SJSA1 (cell line): ENCODE results near the gene ETNK1. TPM values are rescaled to one million over a fixed set of nuclear protein-coding genes. Genes with fewer than 3 reads are reported as not detected.

ENCODE experiments used
- DNase-seq, 2 experiments: peaks; one replicate each; pipeline ENCODE4 v3.0.0-alpha.2; 2015 to 2020; ENCODE audit warnings: low spot score in 2 of 2, low read depth in 1 of 2
- H3K27ac ChIP-seq: fragments of 250-450 bp; sonication (Bioruptor Pico); 2 replicates; pipeline ENCODE4 v1.5.1; 2020; ENCODE audit warnings: mild to moderate bottlenecking, moderate library complexity
- H3K27me3 ChIP-seq: fragments of 250-450 bp; sonication (Bioruptor Pico); replicated peaks from 2 replicates; pipeline ENCODE4 v1.5.1; 2020; ENCODE audit warnings: mild to moderate bottlenecking, moderate library complexity
- H3K36me3 ChIP-seq: fragments of 250-450 bp; sonication (Bioruptor Pico); 2 replicates; pipeline ENCODE4 v1.5.1; 2020; ENCODE audit warnings: mild to moderate bottlenecking
- H3K4me1 ChIP-seq: fragments of 250-450 bp; sonication (Bioruptor Pico); replicated peaks from 2 replicates; pipeline ENCODE4 v1.6.1; 2021; ENCODE audit warnings: mild to moderate bottlenecking
- H3K4me3 ChIP-seq: fragments of 250-450 bp; sonication (Bioruptor Pico); 2 replicates; pipeline ENCODE4 v1.5.1; 2020; ENCODE audit warnings: mild to moderate bottlenecking
- H3K9me3 ChIP-seq: fragments of 250-450 bp; sonication (Bioruptor Pico); replicated peaks from 2 replicates; pipeline ENCODE4 v1.5.1; 2020; ENCODE audit warnings: mild to moderate bottlenecking
- total RNA-seq: library from RNA; depleted of rRNA; stranded (reverse); fragments of >200 nt; shearing (Covaris generic); gene quantifications from 2 replicates; pipeline ENCODE4 v1.2.3, GENCODE V29; 2014

The ETNK1 gene
- total RNA-seq, 1 experiment from 2014 or later, result 24.5 TPM

- Histone ChIP-seq H3K27ac (no peak overlapping the region), H3K4me1 (peaks cover 5% of the 10 kb centered on the region; the same call in 1 of the 2 replicates), H3K27me3 (no peaks in the 10 kb centered on the region), H3K4me3 (no peak overlapping the region), H3K9me3 (no peaks in the 10 kb centered on the region), H3K36me3 (peaks cover 3% of the 10 kb centered on the region; the same call in 1 of the 2 replicates)
- no peak for DNase-seq
Observed at GRCh38 chr12:22653791-22654190, 28.8 kb downstream of the ETNK1 start.

GRCh38 chr12:22656376-22656775 is 31.4 kb downstream of the ETNK1 start:
- H3K27me3 ChIP-seq, result no peaks in the 10 kb centered on the region
- no peak overlapping the region for H3K4me3 ChIP-seq
- peaks cover 6% of the 10 kb centered on the region for H3K36me3 ChIP-seq

GRCh38 chr12:22656831-22657230 is 31.9 kb downstream of the ETNK1 start:
- no peak overlapping the region for H3K4me3 ChIP-seq
- peaks cover 6% of the 10 kb centered on the region for H3K36me3 ChIP-seq
- H3K9me3 ChIP-seq, result no peaks in the 10 kb centered on the region
- DNase-seq, result no peak
- H3K27me3 ChIP-seq, result no peaks in the 10 kb centered on the region
- no peak overlapping the region for H3K27ac ChIP-seq
- peaks cover 5% of the 10 kb centered on the region; the same call in 1 of the 2 replicates for H3K4me1 ChIP-seq

More at GRCh38 chr12:22656376-22656775, 31.4 kb downstream of the ETNK1 start:
- no peaks in the 10 kb centered on the region for H3K9me3 ChIP-seq
- H3K4me1 ChIP-seq, result peaks cover 5% of the 10 kb centered on the region; the same call in 1 of the 2 replicates
- no peak overlapping the region for H3K27ac ChIP-seq
- DNase-seq, result no peak

- DNase-seq, result no peak
Observed at GRCh38 chr12:22657538-22657937, 32.6 kb downstream of the ETNK1 start.

GRCh38 chr12:22658214-22658613 is 33.2 kb downstream of the ETNK1 start:
- no peak overlapping the region for H3K4me3 ChIP-seq
- no peaks in the 10 kb centered on the region for H3K27me3 ChIP-seq
- no peak overlapping the region for H3K27ac ChIP-seq
- H3K36me3 ChIP-seq, result peaks cover 6% of the 10 kb centered on the region
- no peak for DNase-seq
- H3K4me1 ChIP-seq, result no peaks in the 10 kb centered on the region; the same call in 1 of the 2 replicates
- no peaks in the 10 kb centered on the region for H3K9me3 ChIP-seq

More at GRCh38 chr12:22657538-22657937, 32.6 kb downstream of the ETNK1 start:
- Histone ChIP-seq H3K9me3 (no peaks in the 10 kb centered on the region), H3K4me1 (peaks cover 5% of the 10 kb centered on the region; the same call in 1 of the 2 replicates), H3K27ac (no peak overlapping the region), H3K36me3 (peaks cover 6% of the 10 kb centered on the region), H3K27me3 (no peaks in the 10 kb centered on the region), H3K4me3 (no peak overlapping the region)

- Histone ChIP-seq H3K9me3 (no peaks in the 10 kb centered on the region), H3K4me3 (no peak overlapping the region), H3K4me1 (no peaks in the 10 kb centered on the region), H3K27me3 (no peaks in the 10 kb centered on the region), H3K36me3 (peaks cover 6% of the 10 kb centered on the region), H3K27ac (no peak overlapping the region)
- DNase-seq, result no peak
Observed at GRCh38 chr12:22662356-22662755, 37.4 kb downstream of the ETNK1 start.

GRCh38 chr12:22665476-22665875 is 40.5 kb downstream of the ETNK1 start:
- no peak for DNase-seq
- no peaks in the 10 kb centered on the region for H3K4me1 ChIP-seq
- no peak overlapping the region for H3K27ac ChIP-seq
- H3K4me3 ChIP-seq, result no peak overlapping the region
- peaks cover 3% of the 10 kb centered on the region; the same call in 1 of the 2 replicates for H3K36me3 ChIP-seq
- no peaks in the 10 kb centered on the region for H3K9me3 ChIP-seq
- no peaks in the 10 kb centered on the region for H3K27me3 ChIP-seq

GRCh38 chr12:22667122-22667521 is 42.2 kb downstream of the ETNK1 start:
- no peak overlapping the region for H3K27ac ChIP-seq
- no peak overlapping the region for H3K4me3 ChIP-seq
- no peaks in the 10 kb centered on the region for H3K4me1 ChIP-seq
- H3K9me3 ChIP-seq, result no peaks in the 10 kb centered on the region
- H3K27me3 ChIP-seq, result no peaks in the 10 kb centered on the region
- DNase-seq, result no peak
- H3K36me3 ChIP-seq, result no peaks in the 10 kb centered on the region

- Histone ChIP-seq H3K27ac (no peak overlapping the region), H3K4me3 (no peak overlapping the region), H3K4me1 (peaks cover 4% of the 10 kb centered on the region), H3K27me3 (no peaks in the 10 kb centered on the region), H3K9me3 (no peaks in the 10 kb centered on the region), H3K36me3 (no peaks in the 10 kb centered on the region; the same call in 1 of the 2 replicates)
- DNase-seq, result no peak
Observed at GRCh38 chr12:22668441-22668840, 43.5 kb downstream of the ETNK1 start.

GRCh38 chr12:22670762-22671161 is 45.8 kb downstream of the ETNK1 start:
- H3K4me1 ChIP-seq, result peaks cover 4% of the 10 kb centered on the region
- DNase-seq, result no peak
- H3K27ac ChIP-seq, result no peak overlapping the region
- no peaks in the 10 kb centered on the region for H3K27me3 ChIP-seq
- H3K9me3 ChIP-seq, result no peaks in the 10 kb centered on the region
- H3K36me3 ChIP-seq, result peaks cover 13% of the 10 kb centered on the region
- no peak overlapping the region for H3K4me3 ChIP-seq

- no peak for DNase-seq
- Histone ChIP-seq H3K4me3 (no peak overlapping the region), H3K27me3 (no peaks in the 10 kb centered on the region), H3K4me1 (peaks cover 4% of the 10 kb centered on the region), H3K36me3 (peaks cover 20% of the 10 kb centered on the region), H3K9me3 (no peaks in the 10 kb centered on the region), H3K27ac (no peak overlapping the region)
Observed at GRCh38 chr12:22672951-22673350, 48.0 kb downstream of the ETNK1 start.

GRCh38 chr12:22677781-22678574 is 53.0 kb downstream of the ETNK1 start:
- Histone ChIP-seq H3K4me1 (peaks cover 3% of the 10 kb centered on the region), H3K4me3 (no peak overlapping the region), H3K36me3 (peaks cover 33% of the 10 kb centered on the region), H3K27ac (no peak overlapping the region), H3K27me3 (no peaks in the 10 kb centered on the region), H3K9me3 (no peaks in the 10 kb centered on the region)
- no peak for DNase-seq

GRCh38 chr12:22682663-22683062 is 57.7 kb downstream of the ETNK1 start:
- peaks cover 13% of the 10 kb centered on the region for H3K36me3 ChIP-seq
- H3K4me3 ChIP-seq, result no peak overlapping the region
- no peaks in the 10 kb centered on the region for H3K27me3 ChIP-seq
- H3K4me1 ChIP-seq, result peaks cover 9% of the 10 kb centered on the region
- DNase-seq, result no peak
- no peak overlapping the region for H3K27ac ChIP-seq
- no peaks in the 10 kb centered on the region for H3K9me3 ChIP-seq

GRCh38 chr12:22683131-22683530 is 58.2 kb downstream of the ETNK1 start:
- peaks cover 12% of the 10 kb centered on the region for H3K4me1 ChIP-seq
- no peak overlapping the region for H3K27ac ChIP-seq
- H3K4me3 ChIP-seq, result no peak overlapping the region
- no peaks in the 10 kb centered on the region for H3K9me3 ChIP-seq
- no peak for DNase-seq
- H3K27me3 ChIP-seq, result no peaks in the 10 kb centered on the region
- H3K36me3 ChIP-seq, result peaks cover 12% of the 10 kb centered on the region
